HUDEP-2 (cell line): ENCODE measurements around the gene STC2.

Experiments used
- DNase-seq, 76 experiments: peaks; one replicate each; lab custom pipeline; 2025; ENCODE audit not compliant: unreplicated experiment in 76 of 76; lab: John Stamatoyannopoulos, UW

The STC2 gene

DNA sequence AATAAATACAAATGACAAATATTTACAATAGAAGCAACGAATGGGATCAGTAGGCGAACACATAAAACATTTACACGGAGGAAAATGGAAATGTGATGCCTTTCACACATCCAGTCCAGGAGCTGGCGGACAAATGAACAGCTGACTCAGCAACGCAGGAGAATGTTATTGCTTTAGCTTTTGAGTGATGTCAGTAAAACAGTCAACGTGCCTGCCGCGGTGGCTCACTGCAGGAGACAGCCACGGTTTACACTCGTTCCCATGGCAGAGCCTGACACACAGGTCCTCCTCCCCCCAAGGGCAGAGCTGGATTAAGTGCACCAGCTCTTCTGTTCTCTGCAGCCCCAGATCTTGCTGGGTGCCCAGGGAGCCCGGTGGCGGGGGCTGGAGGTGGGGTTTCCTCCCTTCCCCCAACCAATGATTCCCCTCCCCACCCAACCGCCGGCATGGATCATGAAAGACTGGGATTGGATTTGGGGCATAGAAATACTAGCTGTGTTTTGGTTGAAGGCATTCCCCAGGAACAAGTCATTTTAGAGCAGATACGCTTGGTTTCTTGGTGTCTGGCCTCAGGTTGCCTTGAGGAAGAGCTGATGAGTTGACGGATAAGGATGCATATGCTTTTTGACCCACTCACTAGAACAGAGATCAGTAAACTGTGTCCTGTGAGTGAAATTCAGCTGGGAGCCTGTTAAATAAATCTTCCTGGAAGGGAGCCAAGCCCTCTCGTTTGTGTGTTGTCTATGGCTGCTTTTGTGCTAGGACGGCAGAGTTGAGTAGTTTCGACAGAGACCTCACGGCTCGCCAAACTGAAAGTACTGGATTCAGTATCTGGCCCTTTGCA, 12.5 kb downstream of the STC2 start:
- DNase-seq: no peak

DNA sequence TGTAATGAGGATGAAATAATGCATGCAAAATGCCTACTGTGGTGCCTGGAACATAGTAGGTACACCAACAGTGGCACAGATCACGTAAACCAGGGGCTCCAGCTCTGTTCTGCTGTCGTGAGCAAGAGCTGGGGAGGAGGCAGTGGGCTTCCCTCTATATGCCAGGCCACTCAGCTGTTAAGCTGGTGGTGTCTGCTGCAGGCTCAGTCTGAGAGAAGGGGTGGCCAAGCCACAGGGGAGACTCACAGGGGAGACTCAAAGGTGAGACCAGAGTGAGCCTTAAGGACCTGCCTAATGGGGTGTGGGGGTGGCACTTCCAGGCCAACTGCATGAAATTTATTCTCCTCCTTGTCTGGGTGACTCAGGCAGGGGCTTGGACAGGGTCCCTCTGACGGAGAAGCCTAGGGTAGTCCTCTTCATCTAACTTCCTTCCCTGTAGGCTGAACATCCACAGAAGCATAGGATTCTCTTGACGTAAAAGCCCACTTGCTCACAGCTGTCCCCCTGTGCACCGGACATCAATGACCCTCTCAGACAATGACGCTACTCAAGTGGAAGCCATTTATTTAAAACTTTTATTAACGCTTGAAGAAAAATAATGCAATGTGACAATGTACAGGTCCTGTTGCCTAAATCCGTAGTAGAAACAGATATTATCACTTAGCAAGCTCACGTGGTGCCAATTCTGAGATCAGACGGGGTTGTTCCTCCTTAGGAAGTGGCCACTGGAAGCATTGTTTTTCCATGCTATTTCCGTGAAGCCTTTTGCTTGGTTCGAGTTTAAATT, 13.9 kb downstream of the STC2 start:
- DNase-seq: no peak

DNA sequence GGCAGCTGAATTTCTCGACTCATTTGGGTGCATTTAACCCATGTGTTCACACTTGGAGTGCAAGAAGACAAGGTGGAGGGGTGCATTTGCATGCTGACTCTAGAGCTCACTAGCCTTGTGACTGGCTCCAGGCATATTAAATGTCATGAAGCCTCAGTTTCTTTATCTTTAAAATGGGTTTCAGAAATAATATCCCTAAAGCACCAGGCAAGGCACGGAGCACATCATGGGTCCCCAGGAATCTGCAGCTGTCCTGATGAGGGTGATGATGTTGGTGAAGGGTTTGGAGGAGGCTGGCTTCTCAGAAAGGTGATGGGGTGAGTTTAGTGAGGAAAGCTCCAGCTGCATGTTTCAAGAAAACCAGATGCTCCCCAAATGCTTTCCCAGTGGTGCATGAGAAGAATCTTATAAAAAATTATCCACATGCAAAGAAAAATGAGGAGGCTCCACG, 14.8 kb downstream of the STC2 start:
- DNase-seq: no peak

DNA sequence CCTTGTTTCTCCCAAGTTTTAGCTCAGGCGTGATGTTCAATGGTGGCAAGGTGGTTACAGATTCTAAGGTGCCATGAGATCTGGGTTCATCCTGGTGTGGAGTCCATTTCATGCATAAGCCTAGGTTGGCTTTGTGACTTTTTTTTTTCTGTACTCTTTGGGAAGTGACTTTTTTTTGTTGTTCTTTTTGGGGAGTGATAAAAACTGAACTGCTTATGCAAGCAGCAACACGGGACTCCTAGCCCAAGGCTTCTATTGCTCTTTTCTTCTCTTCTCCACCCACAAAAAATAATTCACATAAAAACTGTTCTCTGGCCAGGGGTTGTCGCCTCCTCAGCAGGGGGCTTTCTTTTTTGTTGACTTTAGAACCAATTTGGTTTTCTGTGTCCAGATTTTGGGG, 15.4 kb downstream of the STC2 start:
- DNase-seq: no peak

DNA sequence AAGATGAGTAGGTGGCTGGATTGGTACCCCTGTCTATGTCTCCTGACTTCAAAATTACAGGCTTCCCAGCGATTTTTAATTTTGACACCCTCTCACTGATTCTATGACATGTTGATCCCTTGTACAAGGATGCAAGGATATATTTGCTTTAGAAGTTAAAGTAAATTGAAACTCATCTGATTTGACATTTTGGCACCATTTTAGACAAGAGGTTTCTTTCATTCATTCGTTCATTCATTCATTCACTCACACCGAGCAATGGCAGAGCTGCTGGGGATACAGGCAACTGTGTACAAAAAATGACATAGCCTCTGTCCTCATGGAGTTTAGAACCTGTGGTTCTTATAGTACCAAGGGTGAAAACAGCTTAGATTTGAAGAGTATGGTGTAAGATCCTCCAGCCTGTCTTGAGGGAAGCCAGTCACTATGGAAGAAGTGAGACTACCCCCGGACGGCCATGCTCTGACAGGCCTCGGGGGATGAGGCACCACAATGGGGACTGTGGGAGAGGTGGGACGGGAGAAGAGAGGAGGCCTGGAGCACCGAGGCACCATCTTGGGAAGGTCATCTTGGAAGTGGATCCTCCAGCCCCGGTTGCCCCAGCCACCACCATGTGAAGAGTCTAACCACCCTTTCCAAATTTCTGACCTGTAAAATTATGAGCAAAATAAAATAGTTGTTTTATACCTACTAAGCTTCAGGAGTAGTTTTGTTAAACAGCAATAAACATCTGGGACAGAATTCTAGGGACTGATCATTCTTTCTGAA, 16.2 kb downstream of the STC2 start:
- DNase-seq: no peak

DNA sequence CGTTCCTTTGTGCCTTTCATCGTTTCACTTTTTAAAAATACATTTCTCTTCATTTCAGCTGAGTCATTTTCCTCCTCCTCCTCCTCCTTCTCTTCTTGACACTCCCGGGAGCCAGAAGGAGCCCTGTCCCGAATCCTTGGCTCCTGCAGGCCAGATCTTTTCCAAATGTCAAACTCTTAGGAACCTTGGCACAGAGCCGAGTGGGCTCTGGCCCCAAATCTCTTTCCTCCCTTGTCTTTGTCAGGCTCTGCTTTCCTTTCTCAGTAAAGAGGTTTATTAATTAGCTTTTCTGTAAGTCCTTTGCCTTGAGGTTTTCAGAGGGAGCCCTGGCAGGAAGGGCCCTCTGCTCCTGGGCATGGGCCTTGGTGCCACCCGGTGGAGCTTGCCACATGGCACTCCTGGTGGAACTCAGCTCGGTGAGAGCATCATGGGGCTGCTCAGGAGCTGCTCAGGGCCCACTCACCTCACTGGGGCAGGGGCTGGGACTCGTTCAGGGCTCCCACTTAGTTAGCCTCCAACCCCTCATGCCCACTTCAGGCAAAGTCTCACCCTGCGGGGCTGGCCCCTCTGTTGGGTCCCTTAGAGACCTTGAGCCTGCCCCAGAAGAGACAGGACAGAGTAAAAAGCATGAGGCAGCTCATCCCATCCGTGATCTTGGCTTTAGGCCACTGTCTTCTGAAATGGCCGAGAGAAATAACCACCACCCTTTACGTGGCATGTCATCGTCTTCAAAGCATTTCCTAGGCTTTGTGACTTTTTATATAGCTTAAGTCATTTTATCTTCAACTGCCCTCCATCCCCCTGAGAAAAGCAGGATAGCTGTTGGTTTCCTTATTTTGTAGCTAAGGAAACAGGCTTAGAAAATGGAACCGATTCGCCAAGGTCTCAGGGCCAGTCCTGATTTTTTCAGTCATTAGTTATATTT, 17.1 kb downstream of the STC2 start:
- no peak for DNase-seq

DNA sequence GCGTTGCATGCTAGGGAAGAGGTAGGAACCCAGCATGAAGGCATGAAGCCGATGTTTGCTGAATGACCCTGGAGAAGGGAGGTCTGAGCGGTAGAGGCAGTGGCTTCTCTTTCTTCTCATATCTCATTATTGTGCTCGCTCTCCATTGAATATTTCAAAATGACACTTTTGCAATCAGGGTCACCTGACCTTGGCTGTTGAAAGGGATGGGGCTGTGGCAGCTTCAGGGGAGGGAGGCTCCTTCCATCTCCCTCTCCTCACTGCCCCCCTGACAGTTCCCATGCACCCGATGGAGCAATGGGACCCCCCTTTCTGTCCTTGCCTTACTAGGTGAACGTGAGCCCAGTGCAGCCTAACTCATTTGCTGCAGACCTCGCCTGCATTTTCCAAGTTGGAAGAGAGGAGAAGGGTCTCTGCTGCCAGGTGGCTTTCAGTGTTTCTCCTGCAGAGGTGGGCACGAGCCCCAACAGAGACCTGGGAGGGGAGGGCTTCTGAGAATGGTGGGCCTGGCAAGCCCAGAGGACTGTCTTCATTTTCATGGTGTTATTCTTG, 17.9 kb downstream of the STC2 start:
- DNase-seq: no peak

DNA sequence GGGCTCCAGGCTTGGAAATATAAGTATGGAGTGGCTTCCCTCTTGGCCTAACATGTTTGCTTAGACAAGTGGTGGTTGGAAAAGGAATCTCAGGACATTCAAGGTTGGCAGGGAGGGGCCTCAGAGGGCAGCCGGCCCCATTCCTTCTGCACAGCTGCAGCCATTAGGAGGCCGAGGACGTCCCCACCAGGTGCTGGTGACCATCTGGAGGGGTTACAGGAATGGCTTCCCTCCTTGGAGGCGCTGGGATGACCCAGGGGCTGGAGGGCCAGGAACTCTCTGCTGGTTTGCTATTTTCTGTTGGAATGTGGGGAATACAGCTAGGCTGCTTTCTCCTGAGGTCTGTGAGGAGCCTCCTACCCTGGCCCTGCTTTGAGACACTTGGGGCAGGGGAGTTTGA, 18.5 kb downstream of the STC2 start:
- no peak for DNase-seq

DNA sequence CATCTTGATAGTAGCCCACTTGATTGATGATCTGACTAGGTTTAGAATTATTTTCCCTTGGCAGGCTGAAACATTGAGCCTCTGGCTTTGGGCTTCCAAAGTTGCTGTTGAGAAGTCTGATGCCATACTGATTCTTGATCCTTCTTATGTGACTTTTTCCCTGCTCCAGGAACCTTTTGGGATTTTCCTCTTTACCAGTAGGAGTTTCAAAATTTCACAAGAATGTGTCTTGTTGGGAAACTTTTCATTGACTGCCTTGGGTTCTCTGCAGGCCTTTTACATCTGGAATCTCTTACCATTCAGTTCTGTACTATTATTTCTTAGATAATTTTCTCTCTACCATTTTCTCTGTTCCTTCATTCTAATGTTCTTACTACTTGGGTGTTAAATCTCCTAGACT, 20.0 kb downstream of the STC2 start:
- no peak for DNase-seq

DNA sequence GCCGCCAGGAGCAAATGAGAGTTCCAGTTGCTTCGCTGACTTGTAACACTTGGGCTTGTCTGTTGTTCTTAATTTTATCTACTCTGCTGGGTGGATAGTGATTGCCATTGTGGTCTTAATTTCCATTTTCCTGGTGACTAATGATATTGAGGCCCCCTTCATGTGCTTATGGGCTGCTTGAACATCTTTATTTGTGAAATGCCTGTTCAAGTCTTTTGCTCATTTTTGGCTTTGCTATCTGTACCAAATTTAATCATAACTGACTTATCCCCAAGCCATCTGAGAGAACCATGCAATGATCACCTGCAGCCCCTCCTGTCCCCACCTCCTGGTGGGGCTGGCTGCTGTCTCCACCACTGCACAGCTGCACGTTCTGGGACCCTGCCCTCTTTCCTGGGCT, 20.5 kb downstream of the STC2 start:
- no peak for DNase-seq

DNA sequence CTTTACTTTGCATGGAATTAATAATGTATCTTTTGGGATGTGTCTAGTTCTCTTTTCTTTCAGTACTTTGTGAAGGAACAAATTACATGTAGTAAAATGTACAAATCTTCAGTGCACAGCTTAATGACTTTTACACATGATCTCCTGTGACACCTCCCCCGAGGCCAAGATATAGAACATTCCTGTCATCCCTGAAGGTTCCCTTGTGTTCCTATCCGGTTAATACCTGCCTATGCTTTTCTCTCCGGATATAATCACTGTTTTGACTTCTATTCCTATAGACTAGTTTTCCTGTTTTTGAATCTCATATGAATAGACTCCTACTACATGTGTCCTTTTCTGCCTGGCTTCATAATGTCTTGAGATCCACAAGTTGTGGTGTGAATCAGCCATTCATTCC, 21.5 kb downstream of the STC2 start:
- no peak for DNase-seq

DNA sequence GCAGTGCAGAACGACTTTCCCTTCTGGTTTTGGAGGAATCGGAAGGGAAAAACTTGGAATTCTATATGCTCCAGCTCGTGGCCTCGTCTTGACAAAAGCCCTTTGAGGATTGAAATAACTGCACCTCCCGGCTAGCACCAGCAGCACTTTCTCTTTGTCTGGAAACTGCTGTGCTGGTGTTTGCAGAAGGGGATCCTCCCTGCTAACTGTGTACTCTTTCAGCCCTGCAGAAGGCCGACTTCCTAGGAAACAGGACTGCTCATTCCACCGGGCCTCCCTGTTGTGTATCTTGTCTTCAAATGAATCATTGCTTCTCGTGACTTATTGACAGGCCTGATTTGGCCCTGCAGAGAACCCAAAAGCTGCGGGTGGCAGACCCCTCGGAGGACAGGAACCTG, 23.6 kb downstream of the STC2 start:
- no peak for DNase-seq

DNA sequence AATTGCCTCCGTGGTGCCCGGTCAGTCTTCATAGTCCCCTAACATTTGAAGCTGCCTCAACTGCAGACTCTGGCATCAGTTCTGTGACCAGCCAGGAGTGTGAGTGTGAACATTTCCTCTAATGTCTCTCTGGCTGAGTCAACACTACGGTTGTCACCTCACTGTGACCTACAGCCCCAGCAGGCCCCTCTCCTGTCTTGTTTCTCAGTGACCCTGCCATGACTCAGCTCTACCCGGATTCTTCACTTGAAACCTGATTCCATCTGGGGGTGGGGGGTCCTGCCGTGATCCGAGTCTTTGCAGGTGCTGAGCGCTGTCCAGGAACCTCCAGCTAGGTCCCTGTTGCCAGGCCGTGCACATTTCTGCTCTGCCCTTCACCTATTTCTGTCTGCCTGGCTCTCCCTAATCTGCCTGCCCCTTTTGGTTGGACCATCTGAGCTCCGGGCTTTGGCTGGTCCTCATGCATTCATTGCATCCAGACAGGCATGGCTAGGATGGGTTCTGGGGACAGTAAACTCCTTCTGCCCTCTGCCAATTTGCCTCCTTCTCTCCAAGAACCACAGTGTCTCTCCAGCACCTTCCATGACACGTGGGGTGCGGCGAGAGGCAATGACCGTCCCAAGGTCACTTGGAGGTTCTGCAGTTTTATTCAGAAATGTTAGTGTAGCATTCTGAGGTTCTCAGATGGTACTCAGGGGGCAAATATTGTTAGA, 24.2 kb downstream of the STC2 start:
- no peak for DNase-seq

DNA sequence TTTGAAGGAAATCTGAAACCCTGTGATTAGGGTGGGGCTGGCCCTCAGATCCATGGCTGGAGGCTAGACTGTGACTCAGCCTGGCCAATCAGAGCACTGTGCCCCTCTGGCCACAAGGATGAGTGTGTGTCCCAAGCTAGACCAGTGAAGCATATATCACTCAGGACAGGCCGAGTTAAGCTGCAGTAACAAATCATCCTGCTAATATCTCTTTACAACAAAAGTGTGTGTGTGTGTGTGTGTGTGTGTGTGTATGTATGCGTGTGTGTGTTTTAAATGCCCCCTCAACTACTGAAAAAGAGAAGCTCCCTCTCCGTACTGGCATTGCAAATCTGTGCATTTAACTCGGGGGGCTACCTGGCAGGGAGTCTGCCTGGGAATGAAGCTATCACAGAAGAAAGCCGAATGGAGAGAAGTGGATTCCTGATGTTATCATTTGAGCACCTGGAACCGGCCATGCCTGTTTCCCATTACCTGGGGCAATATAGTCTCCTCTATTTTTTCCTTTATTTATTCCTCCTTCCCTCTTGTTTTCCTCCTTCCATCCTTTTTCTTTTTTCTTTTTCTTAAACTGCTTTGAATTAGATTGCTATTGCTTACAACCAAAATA, 25.6 kb downstream of the STC2 start:
- DNase-seq: no peak

DNA sequence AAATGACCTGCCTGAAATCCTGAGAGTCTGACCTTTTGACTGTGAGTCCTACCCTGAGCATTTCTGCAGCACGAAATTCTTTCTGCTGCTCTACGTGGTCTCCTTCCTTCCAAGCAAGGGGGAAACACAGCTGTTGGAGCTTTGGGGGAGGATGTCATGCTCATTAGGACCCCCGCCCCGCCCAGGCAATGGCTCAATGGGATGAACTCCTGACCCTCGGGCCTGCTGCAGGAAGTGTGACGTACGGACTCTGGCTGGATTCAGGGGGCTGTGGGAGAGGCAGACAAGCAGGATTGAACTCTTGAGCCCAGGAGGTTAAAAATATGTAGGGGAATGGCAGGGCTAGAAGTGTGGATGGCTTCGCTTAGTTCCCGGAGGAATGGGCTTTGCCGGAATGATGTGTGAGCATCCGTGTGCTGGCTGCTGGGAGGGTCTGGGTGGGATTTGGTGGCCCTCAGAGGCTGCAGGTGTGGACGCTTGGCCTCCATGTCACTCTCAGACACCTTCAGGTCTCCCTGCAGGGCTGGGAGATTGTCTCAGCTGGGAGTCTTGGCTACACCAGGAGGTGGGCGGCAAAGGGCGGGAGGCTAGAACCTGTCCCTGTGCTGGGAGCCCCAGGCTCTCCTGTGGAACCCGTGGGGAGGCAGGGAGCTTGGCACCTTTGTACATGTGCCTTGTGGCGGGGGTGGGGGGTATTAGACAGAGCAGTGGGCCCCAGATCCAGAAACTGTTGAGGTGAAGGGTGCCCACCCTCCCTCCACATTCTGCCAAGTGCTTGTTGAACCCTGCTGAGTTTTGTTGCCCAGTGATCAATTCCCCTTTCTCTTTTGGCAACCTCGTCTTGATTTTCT, 26.3 kb downstream of the STC2 start:
- no peak for DNase-seq

DNA sequence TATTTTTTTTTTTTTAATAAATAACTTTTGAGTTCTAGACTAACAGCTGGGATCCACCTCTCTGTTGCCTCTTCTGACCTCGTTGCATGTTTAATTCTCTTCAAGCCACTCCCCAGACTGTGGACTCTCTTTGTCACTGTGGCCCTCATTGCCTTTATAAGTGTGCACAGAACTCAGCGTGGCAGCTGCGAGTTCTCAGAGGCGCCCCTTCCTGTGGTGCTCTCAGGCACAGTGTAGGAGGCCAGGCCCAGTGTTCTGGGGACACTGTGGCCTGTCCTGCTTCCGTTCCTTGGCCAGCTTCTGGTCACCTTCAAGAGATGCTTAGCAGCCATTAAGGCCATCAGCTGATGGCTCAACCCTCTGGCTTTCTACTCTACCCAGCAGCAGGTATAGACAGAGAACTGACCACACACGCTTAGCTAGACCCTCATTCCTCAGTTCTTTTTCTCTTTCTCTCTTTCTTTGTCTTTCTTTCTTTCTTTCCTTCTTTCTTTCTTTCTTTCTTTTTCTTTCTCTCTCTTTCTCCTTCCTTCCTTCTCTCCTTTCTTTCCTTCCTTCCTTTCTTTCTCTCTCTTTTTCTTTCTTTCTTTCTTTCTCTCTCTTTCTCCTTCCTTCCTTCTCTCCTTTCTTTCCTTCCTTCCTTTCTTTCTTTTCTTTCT, 27.7 kb downstream of the STC2 start:
- no peak for DNase-seq

DNA sequence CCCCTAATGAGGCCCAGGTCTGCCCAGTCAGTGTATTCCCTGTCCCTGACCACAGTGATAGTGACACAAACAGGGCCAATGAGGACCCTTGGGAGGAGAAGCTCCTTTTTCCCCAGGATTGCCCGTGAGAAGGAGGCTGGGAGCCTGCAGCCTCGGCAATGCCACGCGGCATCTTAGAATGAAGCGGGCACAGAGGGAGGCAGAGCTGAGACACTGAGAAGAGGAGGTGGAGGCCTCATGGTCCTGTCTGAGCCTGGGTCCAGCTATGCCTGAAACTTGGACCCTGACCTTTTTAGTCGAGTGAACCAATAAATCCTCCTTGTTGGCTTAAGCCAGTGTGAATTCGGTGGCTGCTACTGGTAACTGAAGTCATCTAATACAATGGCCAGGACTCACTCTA, 28.4 kb downstream of the STC2 start:
- DNase-seq: no peak
